PC-9 (cell line): Measurements from ENCODE around the gene WAPL. TPM values are rescaled to one million over a fixed set of nuclear protein-coding genes. Genes with fewer than 3 reads are reported as not detected.

ENCODE experiments used
- BruUV-seq: library from RNA; stranded (reverse); fragments of 400-500 nt; replicated peaks from 2 replicates; lab custom pipeline; 2021; lab: Mats Ljungman, UMichigan
- CTCF ChIA-PET: fragments of 300-600 bp; sonication (Branson Sonifier 250); formaldehyde crosslinking; loops from one replicate; lab custom pipeline; 2022; ENCODE audit warnings: antibody characterized with exemption; lab: Charles Lee
- POLR2A ChIA-PET: fragments of 300-600 bp; sonication (Branson Sonifier 250); formaldehyde crosslinking; loops from one replicate; lab custom pipeline; 2022; ENCODE audit warnings: antibody characterized with exemption; ENCODE audit not compliant: unreplicated experiment; lab: Charles Lee
- DNase-seq, 2 experiments: peaks; one replicate each; pipeline versions ENCODE4 v3.0.0 to v3.0.0-alpha.2; 2015 to 2022; ENCODE audit warnings: mixed read lengths in 1 of 2
- H2AFZ ChIP-seq: fragments of 200-600 bp; sonication (generic); 2 replicates; pipeline ENCODE4 v1.8.1; 2017; ENCODE audit warnings: antibody characterized with exemption
- H3F3A ChIP-seq: fragments of 200-600 bp; sonication (generic); 2 replicates; pipeline ENCODE4 v1.8.1; 2017; ENCODE audit warnings: antibody characterized with exemption, mild to moderate bottlenecking, low read depth; ENCODE audit not compliant: insufficient read depth
- H3K27ac ChIP-seq: fragments of 200-600 bp; sonication (generic); 2 replicates; pipeline ENCODE4 v1.6.1; 2016; ENCODE audit warnings: mixed run types
- H3K27me3 ChIP-seq: fragments of 200-600 bp; sonication (generic); 2 replicates; pipeline ENCODE4 v1.6.1; 2016; ENCODE audit warnings: low read depth, mixed run types; ENCODE audit not compliant: insufficient read depth
- H3K36me3 ChIP-seq: fragments of 200-600 bp; sonication (generic); 2 replicates; pipeline ENCODE4 v1.6.1; 2016; ENCODE audit warnings: low read depth, mixed run types
- H3K4me1 ChIP-seq: fragments of 200-600 bp; sonication (generic); replicated peaks from 2 replicates; pipeline ENCODE4 v1.6.1; 2016; ENCODE audit warnings: mixed run types; ENCODE audit not compliant: insufficient read depth
- H3K4me2 ChIP-seq: fragments of 200-600 bp; sonication (generic); 2 replicates; pipeline ENCODE4 v1.6.1; 2017; ENCODE audit warnings: mixed run types
- H3K4me3 ChIP-seq: fragments of 200-600 bp; sonication (generic); 2 replicates; pipeline ENCODE4 v1.6.1; 2016; ENCODE audit warnings: mixed run types
- H3K79me2 ChIP-seq: fragments of 200-600 bp; sonication (generic); 2 replicates; pipeline ENCODE4 v1.6.1; 2017; ENCODE audit warnings: low read depth, mixed run types
- H3K9me2 ChIP-seq: fragments of 200-600 bp; sonication (generic); 2 replicates; pipeline ENCODE4 v1.8.1; 2017; ENCODE audit warnings: mild to moderate bottlenecking; ENCODE audit not compliant: insufficient read depth
- H3K9me3 ChIP-seq: fragments of 200-600 bp; sonication (generic); 2 replicates; pipeline ENCODE4 v1.8.1; 2016; ENCODE audit warnings: low read depth; ENCODE audit not compliant: insufficient read depth
- H4K20me1 ChIP-seq: fragments of 200-600 bp; sonication (generic); 2 replicates; pipeline ENCODE4 v1.8.1; 2017; ENCODE audit not compliant: insufficient read depth
- EZH2 ChIP-seq: fragments of 200-600 bp; sonication (generic); IDR thresholded peaks from 2 replicates; pipeline ENCODE4 v1.8.0; 2017; ENCODE audit warnings: antibody characterized with exemption, low read depth
- intact Hi-C: fragments of 100-400 bp; cut with micrococcal nuclease; formaldehyde crosslinking; loops from one replicate; pipeline ENCODE4 v1.10.0; 2022; ENCODE audit not compliant: unreplicated experiment
- total RNA-seq: library from RNA; stranded (reverse); gene quantifications from 2 replicates; pipeline ENCODE4 v1.2.3, GENCODE V29; 2021
- TF ChIP-seq, protein P1 (sequence below): fragments of 200-600 bp; sonication (generic); conservative IDR thresholded peaks from 2 replicates; pipeline ENCODE4 v1.6.1; 2017; ENCODE audit warnings: mixed run types, antibody characterized with exemption, mild to moderate bottlenecking, moderate library complexity

Gene WAPL
- total RNA-seq, 1 experiment from 2014 or later, result 20.9 TPM

DNA sequence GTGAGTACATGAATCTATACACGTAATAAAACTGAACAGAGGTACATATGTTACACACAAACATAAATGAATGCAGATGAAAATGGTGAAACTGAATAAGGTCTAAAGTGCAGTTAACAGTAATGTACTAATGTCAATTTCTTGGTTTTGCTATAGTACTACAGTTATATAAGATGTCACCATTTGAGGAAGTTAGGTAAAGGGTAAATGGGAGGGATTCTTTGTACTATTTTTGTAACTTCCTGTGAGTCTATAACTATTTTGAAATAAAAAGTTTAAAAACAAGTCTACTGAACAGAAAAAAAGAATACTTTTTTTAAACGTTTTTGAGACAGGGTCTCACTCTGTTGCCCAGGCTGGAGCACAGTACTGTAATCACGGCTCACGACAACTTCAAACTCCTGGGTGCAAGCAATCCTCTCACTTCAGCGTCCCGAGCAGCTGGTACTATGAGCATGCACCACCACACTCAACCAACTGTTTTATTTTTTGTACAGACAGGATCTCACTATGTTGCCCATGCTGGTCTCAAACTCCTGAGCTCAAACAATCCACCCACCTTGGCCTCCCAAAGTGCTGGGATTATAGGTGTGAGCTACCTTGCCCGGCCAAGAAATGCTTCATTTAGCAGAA lies 71.5 kb downstream of the WAPL start:
- no peaks in the 10 kb centered on the region for H3K9me2 ChIP-seq
- no peaks in the 10 kb centered on the region for H3F3A ChIP-seq
- no peaks in the 10 kb centered on the region for H3K4me1 ChIP-seq
- H3K27ac ChIP-seq, result no peak overlapping the region
- CTCF ChIA-PET, result no interaction called here
- H3K27me3 ChIP-seq, result no peaks in the 10 kb centered on the region
- BruUV-seq, result no TSS peak
- H3K4me2 ChIP-seq, result no peak overlapping the region
- DNase-seq, result no peak
- H3K79me2 ChIP-seq, result no peaks in the 10 kb centered on the region
- POLR2A ChIA-PET, result no interaction called here
- no peak overlapping the region for H2AFZ ChIP-seq
- intact Hi-C loops, result loop anchor here (5.0 kb wide), 1 partner anchor 47 kb away; no protein-coding TSS in a partner anchor
- TF ChIP-seq EZH2, result no peak
- TF ChIP-seq, protein P1, sequence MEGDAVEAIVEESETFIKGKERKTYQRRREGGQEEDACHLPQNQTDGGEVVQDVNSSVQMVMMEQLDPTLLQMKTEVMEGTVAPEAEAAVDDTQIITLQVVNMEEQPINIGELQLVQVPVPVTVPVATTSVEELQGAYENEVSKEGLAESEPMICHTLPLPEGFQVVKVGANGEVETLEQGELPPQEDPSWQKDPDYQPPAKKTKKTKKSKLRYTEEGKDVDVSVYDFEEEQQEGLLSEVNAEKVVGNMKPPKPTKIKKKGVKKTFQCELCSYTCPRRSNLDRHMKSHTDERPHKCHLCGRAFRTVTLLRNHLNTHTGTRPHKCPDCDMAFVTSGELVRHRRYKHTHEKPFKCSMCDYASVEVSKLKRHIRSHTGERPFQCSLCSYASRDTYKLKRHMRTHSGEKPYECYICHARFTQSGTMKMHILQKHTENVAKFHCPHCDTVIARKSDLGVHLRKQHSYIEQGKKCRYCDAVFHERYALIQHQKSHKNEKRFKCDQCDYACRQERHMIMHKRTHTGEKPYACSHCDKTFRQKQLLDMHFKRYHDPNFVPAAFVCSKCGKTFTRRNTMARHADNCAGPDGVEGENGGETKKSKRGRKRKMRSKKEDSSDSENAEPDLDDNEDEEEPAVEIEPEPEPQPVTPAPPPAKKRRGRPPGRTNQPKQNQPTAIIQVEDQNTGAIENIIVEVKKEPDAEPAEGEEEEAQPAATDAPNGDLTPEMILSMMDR, result no peak
- no peaks in the 10 kb centered on the region for H3K9me3 ChIP-seq
- H4K20me1 ChIP-seq, result no peaks in the 10 kb centered on the region
- no peak overlapping the region for H3K4me3 ChIP-seq
- H3K36me3 ChIP-seq, result peaks cover 6% of the 10 kb centered on the region; the same call in 1 of the 2 replicates

DNA sequence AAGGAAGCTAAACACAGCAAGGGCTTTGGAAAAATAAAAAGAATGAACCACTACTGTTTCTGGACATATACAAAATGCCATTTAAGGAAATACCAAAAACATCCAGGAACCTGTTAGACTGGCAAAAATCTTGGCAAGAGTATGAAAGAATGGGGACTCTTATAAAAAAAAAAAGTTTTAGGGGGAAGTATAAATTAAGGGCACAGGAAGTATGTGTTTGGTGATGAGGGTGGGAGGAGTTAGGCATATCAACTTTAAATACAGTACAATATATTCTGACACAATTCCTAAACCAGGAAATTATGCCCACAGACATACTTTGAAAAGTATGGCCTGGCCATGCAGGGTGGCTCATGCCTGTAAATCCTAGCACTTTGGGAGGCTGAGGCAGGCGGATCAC lies 74.2 kb downstream of the WAPL start:
- H2AFZ ChIP-seq, result no peak overlapping the region
- peaks cover 6% of the 10 kb centered on the region; the same call in 1 of the 2 replicates for H3K36me3 ChIP-seq
- CTCF ChIA-PET, result no interaction called here
- no peaks in the 10 kb centered on the region for H3K9me2 ChIP-seq
- H3K4me1 ChIP-seq, result no peaks in the 10 kb centered on the region
- TF ChIP-seq, protein P1, result no peak
- no peak for TF ChIP-seq EZH2
- DNase-seq, result no peak
- POLR2A ChIA-PET, result no interaction called here
- no peak overlapping the region for H3K4me3 ChIP-seq
- H4K20me1 ChIP-seq, result no peaks in the 10 kb centered on the region
- H3K79me2 ChIP-seq, result no peaks in the 10 kb centered on the region
- H3F3A ChIP-seq, result no peaks in the 10 kb centered on the region
- no peaks in the 10 kb centered on the region for H3K27me3 ChIP-seq
- BruUV-seq, result no TSS peak
- 0 out of 2 replicates have a peak overlapping the region, but pooled peaks have one; percentile 23 for H3K27ac ChIP-seq
- intact Hi-C loops, result no loop called here
- no peak overlapping the region for H3K4me2 ChIP-seq
- H3K9me3 ChIP-seq, result no peaks in the 10 kb centered on the region

DNA sequence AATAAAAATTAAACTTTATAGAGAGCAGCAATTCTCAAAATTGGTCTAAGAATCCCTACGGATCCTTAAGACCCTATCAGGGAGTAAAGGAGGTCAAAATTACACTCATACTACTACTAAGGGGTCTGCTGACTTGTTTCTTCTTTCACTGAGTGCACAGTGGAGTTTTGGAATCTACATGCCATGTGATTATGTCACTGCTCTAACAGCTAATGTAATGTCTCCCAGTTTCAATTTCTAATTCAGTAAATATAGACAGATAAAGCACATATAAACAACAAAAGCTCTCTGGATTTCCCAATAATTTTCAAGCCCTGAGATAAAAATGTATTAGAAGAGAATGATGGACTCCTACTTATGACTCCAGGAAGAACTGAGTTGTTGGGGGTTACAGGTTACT lies 74.6 kb downstream of the WAPL start:
- Histone ChIP-seq H3K9me2 (no peaks in the 10 kb centered on the region), H2AFZ (no peak overlapping the region), H3K9me3 (no peaks in the 10 kb centered on the region), H3K4me2 (no peak overlapping the region), H3K27ac (0 out of 2 replicates have a peak overlapping the region, but pooled peaks have one; percentile 23), H3K4me3 (no peak overlapping the region), H3K27me3 (no peaks in the 10 kb centered on the region), H3K4me1 (no peaks in the 10 kb centered on the region), H3K79me2 (no peaks in the 10 kb centered on the region), H4K20me1 (no peaks in the 10 kb centered on the region), H3F3A (no peaks in the 10 kb centered on the region), H3K36me3 (peaks cover 6% of the 10 kb centered on the region; the same call in 1 of the 2 replicates)
- no peak for DNase-seq
- TF ChIP-seq, protein P1, result no peak
- TF ChIP-seq EZH2, result no peak
- intact Hi-C loops, result no loop called here
- CTCF ChIA-PET, result no interaction called here
- no TSS peak for BruUV-seq
- POLR2A ChIA-PET, result no interaction called here
